Astrocyte (in vitro differentiated cells and primary cell): ENCODE results near the gene TIMP3.

Experiments used
- CTCF ChIP-seq: IDR thresholded peaks from 2 replicates; pipeline ENCODE4 v1.5.1; 2011; ENCODE audit warnings: low read depth, mild to moderate bottlenecking, inconsistent platforms, low read length, moderate library complexity; ENCODE audit not compliant: insufficient read depth
- EZH2 ChIP-seq: IDR thresholded peaks from 2 replicates; pipeline ENCODE4 v1.6.1; 2012; ENCODE audit warnings: mild to moderate bottlenecking, low read length, inconsistent platforms; ENCODE audit not compliant: insufficient read depth

GRCh38 chr22:32780726-32781310 lies 20.7 kb upstream of the TIMP3 start:
- no peak for TF ChIP-seq CTCF
- no peak for TF ChIP-seq EZH2
